ENCODE measurements around the gene FOXC2.

Gene FOXC2

DNA sequence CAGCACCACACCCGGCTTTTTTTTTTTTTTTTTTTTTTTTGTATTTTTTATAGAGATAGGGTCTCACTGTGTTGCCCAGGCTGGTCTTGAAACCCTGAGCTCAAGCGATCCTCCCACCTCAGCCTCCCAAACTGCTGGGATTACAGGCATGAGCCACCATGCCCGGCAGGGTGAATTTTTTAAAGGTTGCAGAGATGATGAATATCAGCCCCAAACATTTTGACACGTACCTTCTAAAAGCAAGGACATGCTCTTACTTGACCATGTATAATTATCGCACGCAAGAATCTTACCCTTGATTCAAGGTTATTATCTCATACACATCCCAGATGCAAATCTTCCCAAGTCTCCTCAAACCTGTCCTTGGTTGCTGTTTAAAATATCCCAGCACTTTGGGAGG lies 4.3 kb upstream of the FOXC2 start:
- DNase-seq (ENCODE audit: low read depth, low spot score): no peak

DNA sequence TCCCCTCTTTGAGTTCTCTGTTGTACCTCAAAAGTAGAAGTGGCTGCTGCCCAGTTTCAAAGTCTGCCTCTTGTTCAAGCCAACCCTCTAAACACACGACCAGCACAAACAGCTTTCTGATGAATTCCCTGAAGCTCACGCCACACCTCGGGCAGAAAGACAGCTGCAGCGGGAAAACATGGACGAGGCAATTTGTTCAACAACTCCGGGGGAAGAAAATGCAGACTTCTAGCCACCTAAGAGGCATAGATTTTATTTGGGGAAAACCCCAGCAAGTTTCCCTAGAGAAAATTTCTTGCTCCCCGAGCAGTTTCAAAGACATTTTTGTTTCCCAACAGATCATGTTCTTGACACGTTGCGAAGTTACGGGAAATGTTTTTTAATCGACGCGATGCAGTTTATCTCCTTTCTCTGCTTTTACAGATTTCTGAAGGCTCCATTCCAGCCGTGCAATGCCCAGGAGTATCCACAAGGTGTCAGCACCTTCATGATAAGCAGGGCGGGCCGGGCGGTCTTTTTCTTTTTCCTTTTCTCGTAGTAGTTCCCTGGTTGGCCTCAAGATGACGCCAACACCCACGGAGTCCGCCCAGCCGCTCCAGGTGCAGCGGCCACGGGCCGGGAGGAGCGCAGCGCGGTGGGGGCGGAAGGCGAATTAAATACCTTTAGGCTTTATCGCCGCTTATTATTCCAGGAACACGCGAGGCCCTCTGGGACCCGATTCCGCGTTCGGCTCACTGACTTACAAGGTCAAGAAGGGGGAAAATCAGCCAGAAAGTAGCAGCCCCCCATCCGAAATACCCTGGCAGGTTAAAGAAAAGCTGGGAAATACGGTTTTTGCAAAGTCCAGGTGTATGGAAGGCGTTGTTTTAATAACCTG lies 2.9 kb upstream of the FOXC2 start:
- in situ Hi-C loops (cut with HindIII; ENCODE audit: low sequenced_read_pairs): loop anchor here (25.0 kb wide), 1 partner anchor 499 kb away; no protein-coding TSS in a partner anchor
- H3K4me3 ChIP-seq (ENCODE audit: low read depth, low read length): peak overlapping the region; percentile 41
- TF ChIP-seq, protein P1, sequence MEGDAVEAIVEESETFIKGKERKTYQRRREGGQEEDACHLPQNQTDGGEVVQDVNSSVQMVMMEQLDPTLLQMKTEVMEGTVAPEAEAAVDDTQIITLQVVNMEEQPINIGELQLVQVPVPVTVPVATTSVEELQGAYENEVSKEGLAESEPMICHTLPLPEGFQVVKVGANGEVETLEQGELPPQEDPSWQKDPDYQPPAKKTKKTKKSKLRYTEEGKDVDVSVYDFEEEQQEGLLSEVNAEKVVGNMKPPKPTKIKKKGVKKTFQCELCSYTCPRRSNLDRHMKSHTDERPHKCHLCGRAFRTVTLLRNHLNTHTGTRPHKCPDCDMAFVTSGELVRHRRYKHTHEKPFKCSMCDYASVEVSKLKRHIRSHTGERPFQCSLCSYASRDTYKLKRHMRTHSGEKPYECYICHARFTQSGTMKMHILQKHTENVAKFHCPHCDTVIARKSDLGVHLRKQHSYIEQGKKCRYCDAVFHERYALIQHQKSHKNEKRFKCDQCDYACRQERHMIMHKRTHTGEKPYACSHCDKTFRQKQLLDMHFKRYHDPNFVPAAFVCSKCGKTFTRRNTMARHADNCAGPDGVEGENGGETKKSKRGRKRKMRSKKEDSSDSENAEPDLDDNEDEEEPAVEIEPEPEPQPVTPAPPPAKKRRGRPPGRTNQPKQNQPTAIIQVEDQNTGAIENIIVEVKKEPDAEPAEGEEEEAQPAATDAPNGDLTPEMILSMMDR (IDR thresholded peaks at IDR 0.05; ENCODE audit: low read depth, low read length): peak; percentile 100
- peak; percentile 95 for DNase-seq (ENCODE audit: low read depth, low spot score)

More for the DNA sequence above, 4.3 kb upstream of the FOXC2 start:
- no peak overlapping the region for H3K4me3 ChIP-seq (ENCODE audit: low read depth, low read length)
- TF ChIP-seq, protein P1 (IDR thresholded peaks at IDR 0.05; ENCODE audit: low read depth, low read length): no peak
- in situ Hi-C loops (cut with HindIII; ENCODE audit: low sequenced_read_pairs): loop anchor here (25.0 kb wide), 1 partner anchor 500 kb away; no protein-coding TSS in a partner anchor

DNA sequence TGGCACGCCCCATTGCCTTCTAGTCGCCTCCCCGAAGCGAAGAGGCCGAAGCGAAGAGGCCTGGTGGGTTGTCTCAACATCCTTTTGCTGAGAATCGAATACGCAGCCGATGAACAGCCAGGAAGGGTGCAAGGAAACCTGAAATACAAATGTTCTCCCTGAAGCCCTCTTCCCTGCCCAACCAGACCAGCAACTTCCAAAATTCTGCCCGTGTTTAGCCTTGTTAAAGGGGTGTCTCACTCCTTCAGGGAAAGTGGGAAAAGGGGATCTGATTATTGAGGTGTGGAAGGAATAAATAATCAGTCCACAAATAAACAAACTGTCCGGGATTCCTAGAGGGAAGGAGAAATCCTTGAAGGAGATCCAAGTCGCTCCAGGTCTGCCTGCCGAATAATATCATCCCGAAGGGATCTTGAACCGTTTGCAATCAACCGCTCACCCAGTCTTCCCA lies 1.4 kb upstream of the FOXC2 start:
- DNase-seq (ENCODE audit: low read depth, low spot score): peak; percentile 61
- in situ Hi-C loops (cut with HindIII; ENCODE audit: low sequenced_read_pairs): loop anchor here (25.0 kb wide), 1 partner anchor 497 kb away; no protein-coding TSS in a partner anchor
- peak overlapping the region; percentile 99 for H3K4me3 ChIP-seq (ENCODE audit: low read depth, low read length)
- TF ChIP-seq, protein P1 (IDR thresholded peaks at IDR 0.05; ENCODE audit: low read depth, low read length): no peak

DNA sequence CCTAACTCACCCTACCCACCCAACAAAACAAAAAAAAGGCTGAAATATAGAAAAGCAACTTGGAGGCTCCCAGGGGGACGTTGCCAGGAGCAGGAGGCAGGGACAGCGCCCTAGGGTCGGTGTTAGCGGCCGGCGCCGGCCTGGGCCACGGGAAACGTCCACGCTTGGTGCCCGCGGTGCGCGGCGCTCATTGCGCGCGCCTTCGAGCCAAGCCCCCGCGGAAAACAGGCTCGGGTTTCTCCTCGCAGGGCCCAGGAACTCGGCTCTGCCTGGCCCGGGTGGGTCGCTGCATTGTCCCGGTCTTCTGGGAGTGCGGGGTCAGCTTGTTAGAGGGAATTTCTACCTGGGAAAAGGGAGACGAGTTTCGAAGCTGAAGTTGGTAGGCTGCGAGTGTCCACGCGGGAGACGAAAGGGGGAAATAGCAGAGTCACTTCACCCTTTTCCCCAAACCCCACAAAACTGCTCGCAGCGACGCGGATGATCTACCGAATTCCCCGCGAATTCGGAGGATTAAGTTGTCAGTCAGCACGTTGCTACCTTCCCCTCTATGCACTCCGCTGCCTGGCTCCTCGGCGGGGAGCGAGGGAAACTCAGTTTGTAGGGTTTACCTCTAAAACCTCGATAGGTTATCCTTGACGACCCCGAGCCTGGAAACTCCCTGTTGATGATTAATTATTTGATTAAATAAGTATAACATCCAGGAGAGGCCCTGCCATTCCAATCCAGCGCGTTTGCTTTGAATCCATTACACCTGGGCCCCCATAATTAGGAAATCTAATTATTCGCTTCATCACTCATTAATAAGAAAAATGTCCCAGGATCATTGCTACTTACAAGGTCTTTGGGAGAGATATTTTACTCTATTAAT lies 751 bp upstream of the FOXC2 start:
- H3K4me3 ChIP-seq (ENCODE audit: low read depth, low read length): peak overlapping the region; percentile 99
- TF ChIP-seq, protein P1 (IDR thresholded peaks at IDR 0.05; ENCODE audit: low read depth, low read length): no peak

DNA sequence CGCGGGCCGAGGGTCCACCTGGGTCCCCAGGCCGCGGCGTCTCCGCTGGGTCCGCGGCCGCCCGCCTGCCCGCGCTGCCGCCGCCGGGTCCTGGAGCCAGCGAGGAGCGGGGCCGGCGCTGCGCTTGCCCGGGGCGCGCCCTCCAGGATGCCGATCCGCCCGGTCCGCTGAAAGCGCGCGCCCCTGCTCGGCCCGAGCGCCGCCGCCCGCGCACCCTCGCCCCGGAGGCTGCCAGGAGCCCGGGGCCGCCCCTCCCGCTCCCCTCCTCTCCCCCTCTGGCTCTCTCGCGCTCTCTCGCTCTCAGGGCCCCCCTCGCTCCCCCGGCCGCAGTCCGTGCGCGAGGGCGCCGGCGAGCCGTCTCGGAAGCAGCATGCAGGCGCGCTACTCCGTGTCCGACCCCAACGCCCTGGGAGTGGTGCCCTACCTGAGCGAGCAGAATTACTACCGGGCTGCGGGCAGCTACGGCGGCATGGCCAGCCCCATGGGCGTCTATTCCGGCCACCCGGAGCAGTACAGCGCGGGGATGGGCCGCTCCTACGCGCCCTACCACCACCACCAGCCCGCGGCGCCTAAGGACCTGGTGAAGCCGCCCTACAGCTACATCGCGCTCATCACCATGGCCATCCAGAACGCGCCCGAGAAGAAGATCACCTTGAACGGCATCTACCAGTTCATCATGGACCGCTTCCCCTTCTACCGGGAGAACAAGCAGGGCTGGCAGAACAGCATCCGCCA lies 504 bp downstream of the FOXC2 start:
- TF ChIP-seq, protein P1 (IDR thresholded peaks at IDR 0.05; ENCODE audit: low read depth, low read length): no peak
- DNase-seq (ENCODE audit: low read depth, low spot score): peak; percentile 88
- peak overlapping the region; percentile 99 for H3K4me3 ChIP-seq (ENCODE audit: low read depth, low read length)
- in situ Hi-C loops (cut with HindIII; ENCODE audit: low sequenced_read_pairs): loop anchor here (25.0 kb wide), 1 partner anchor 495 kb away; no protein-coding TSS in a partner anchor

More for the DNA sequence above, 751 bp upstream of the FOXC2 start:
- in situ Hi-C loops (cut with HindIII; ENCODE audit: low sequenced_read_pairs): loop anchor here (25.0 kb wide), 1 partner anchor 496 kb away; no protein-coding TSS in a partner anchor
- no peak for DNase-seq (ENCODE audit: low read depth, low spot score)
